ENCODE results near the gene FARS2.

DNA sequence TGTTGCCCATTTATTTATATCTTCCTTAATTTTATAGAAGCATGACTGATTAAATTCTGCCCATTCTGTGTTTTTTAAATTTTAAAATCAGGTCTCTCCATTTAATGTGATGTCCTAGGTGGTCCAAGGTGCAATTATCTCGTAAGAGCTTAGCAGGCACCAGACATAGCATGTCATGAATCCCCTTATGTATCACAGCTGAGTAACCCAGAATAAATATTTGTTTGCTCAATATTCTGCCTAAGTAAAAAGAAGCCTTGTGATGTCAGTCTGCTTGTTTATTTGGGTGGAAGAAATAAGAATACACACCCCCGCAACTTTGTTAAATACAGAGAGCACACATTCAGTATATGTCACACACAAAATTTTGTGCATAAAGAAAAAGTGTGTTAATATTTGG lies 211.3 kb downstream of the FARS2 start:
- TF ChIP-seq, protein P1, sequence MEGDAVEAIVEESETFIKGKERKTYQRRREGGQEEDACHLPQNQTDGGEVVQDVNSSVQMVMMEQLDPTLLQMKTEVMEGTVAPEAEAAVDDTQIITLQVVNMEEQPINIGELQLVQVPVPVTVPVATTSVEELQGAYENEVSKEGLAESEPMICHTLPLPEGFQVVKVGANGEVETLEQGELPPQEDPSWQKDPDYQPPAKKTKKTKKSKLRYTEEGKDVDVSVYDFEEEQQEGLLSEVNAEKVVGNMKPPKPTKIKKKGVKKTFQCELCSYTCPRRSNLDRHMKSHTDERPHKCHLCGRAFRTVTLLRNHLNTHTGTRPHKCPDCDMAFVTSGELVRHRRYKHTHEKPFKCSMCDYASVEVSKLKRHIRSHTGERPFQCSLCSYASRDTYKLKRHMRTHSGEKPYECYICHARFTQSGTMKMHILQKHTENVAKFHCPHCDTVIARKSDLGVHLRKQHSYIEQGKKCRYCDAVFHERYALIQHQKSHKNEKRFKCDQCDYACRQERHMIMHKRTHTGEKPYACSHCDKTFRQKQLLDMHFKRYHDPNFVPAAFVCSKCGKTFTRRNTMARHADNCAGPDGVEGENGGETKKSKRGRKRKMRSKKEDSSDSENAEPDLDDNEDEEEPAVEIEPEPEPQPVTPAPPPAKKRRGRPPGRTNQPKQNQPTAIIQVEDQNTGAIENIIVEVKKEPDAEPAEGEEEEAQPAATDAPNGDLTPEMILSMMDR (IDR thresholded peaks at IDR 0.05), result no peak
- no peak for TF ChIP-seq POLR2A (IDR thresholded peaks at IDR 0.05)

All from esophagus squamous epithelium (tissue), 4 donors.